NCI-H82 treated with DMSO at 0.1 percent for 48 hours (cell line): ENCODE data around the gene GPA33.
"Not testable (repeated sequence)": the region's sequence is repeated elsewhere in the genome, so short reads cannot be mapped to it uniquely, and the experiment has no call there.

ENCODE experiments used
- DNase-seq: peaks from one replicate; lab custom pipeline; 2025; ENCODE audit not compliant: unreplicated experiment; lab: John Stamatoyannopoulos, UW

GPA33 gene

GRCh38 chr1:167059045-167059808 is 30.9 kb downstream of the GPA33 start:
- peak; percentile 52 for DNase-seq

GRCh38 chr1:167057241-167057688 is 32.9 kb downstream of the GPA33 start:
- DNase-seq: peak; percentile 86

DNA sequence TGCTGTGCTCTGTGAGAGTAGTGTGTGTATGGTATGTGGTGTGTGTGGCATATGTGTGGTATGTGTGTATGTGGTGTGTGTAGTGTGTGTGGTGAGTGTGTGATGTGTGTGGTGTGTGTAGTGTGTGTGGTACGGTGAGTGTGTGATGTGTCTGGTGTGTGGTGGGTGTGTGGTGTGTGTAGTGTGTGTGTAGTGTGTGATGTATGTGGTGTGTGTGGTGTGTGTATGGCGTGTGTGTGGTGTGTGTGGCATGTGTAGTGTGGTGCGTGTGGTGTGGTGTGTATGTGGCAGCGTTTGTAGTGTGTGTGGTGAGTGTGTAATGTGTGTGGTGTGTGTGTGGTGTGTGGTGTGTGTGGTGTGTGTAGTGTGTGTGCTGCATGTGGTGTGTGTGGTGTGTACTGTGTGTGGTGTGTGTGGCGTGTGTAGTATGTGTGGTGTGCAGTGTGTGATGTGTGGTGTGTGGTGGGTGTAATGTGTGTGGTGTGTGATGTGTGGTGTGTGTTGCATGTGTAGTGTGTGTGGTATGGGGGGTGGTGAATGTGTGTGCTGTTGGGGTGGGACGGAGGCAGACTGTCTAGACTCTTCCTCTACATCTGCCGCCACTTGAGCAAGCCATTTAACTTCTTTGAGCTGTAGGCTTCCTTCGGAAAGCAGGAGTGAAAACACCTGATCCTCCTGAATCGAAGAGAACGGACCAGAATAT is 33.5 kb downstream of the GPA33 start:
- peak; percentile 69 for DNase-seq

GRCh38 chr1:167054946-167055630 is 35.1 kb downstream of the GPA33 start:
- no peak for DNase-seq

DNA sequence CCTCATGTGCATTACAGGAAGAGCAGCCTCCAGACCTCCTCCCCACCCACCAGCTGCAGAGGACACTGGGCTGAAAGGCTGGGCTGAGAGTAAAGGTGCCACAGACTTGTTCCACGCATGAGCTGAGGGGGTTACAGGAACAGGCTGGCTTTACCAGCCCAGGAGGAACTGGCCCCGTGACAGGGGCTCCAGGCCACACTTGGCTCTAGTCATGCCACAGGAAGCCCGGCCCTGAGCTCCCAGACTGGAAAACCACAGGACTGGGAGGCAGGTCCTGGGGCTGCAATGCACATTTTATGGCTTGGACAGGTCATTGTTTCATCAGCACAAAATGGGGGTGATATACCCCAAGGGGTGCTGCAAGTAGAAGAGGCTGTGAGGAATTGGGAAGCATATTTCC is 35.6 kb downstream of the GPA33 start:
- no peak for DNase-seq

DNA sequence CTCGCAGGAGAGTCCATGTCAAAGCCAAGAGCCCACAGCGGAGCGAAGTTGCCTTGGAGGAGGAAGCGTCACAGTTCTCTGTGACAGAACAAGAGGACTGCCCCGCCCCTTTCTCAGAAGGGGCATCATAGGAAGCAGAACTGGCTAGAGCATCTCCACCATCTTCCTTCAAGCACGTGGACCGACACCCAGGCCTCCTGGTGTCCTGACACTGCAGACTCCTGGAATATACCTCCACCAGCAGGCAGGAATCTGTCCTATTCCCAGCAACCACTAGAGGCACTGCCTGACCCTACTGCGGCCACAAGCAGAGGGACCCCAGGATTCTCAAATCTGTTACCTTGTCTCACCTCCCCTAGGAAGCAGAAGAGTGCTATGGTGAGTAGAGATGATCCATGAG is 37.8 kb downstream of the GPA33 start:
- no peak for DNase-seq

- DNase-seq: no peak
These were observed 38.3 kb downstream of the GPA33 start for GRCh38 chr1:167051907-167052306.

GRCh38 chr1:167043752-167044488 is 46.3 kb downstream of the GPA33 start:
- DNase-seq: no peak

GRCh38 chr1:167033646-167034045 is 56.5 kb downstream of the GPA33 start:
- no peak for DNase-seq

DNA sequence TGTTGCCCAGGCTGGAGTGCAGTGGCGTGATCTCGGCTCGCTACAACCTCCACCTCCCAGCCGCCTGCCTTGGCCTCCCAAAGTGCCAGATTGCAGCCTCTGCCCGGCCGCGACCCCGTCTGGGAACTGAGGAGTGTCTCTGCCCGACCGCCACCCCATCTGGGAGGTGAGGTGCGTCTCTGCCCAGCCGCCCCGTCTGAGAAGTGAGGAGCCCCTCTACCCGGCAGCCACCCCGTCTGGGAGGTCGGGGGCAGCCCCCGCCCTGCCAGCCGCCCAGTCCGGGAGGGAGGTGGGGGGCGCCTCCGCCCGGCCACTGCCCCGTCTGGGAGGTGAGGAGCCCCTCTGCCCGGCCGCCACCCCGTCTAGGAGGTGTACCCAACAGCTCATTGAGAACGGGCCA is 60.6 kb downstream of the GPA33 start:
- not testable (repeated sequence) for DNase-seq

GRCh38 chr1:167022384-167022783 is 67.8 kb downstream of the GPA33 start:
- DNase-seq: no peak

- no peak for DNase-seq
These were observed 74.0 kb downstream of the GPA33 start for GRCh38 chr1:167016100-167016750.

DNA sequence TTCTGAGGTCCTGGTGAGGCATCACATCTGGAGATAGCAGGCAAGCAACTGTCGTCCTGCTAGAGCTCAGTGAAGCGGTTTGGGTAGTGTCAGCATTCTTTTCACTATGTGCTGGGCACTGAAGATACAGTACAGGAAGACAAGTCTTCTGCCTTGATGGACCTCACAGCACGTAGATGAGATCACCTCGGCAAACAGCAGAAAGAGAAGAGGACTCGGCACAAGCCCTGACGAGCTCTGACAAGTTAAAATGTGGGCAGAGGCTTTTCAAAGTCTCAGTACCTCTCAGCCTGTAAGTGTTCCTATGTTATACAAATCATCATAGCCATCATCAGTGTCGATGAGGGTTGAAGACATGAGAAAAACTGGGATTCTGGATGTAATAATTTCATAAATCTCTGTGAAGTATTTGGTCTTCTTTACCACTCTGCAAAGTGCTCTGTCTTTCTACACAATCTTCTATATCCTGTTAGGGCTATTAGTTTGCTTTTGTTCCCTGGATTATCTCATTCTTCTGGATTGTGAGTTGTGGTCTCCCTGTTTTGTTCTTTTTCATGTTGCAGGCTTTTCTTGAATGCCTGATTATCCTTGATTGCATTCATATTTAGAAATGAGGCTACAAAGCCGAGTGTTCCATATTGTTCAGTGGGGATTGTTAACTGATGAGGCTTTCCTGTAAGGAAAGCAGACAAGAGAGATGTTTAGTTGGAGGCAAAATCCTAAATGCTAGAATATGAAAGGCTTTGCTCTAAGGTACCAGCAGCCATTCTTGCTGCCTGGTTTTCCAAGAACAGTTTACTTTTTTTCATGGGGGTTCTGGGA is 76.9 kb downstream of the GPA33 start:
- DNase-seq: no peak

- no peak for DNase-seq
These were observed 77.6 kb downstream of the GPA33 start for GRCh38 chr1:167012570-167012969.

DNA sequence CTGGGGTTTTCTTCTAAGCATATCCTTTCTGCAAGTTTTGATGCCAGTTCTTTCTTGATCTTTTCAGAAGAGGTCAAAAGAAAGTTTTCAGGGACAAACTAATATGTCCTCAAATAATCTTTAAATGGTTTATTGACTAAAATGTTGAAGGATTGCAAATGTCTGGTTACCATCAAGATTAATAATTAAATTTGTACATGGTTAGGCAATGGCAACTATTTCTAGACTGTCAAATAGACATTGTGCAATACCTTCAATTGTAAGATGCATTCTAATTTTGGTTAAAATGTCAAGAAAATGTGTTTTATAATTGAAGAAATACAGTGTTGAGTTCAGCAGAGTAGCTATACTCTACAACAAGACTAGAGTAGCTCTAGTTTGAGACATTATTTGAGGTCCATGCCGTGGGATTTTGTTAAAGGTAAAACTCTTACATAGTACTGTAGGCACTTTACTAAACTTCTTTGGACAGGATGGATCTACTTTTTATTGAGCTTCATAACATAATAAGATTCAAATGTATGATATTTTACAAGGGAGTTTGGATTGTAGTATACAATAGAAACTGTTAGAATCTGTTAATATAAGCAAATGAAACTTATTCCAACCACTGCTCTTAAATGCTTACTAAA is 78.5 kb downstream of the GPA33 start:
- DNase-seq: no peak

DNA sequence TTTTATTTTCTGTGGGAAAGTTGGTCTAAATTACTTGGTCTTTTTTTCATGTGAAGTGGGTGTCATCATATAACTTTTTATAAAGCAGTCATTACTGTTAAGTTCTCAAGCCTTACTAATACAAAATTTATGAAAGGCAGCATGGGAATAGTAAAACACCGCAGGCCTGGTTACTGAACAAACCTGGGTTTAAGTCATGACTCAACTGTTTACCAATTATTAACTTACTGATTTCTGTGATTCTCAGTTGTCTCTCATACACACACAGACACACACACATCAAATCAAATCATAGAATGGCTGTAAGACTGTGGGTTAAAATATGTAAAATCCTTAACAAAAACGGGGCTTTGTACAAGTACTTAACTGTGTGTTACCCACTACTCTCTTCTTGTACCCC is 86.5 kb downstream of the GPA33 start:
- DNase-seq: no peak
